Karpas-422 (cell line): ENCODE results near the gene RHOH. TPM values are rescaled to one million over a fixed set of nuclear protein-coding genes. Genes with fewer than 3 reads are reported as not detected.
"Not testable (repeated sequence)": the region's sequence is repeated elsewhere in the genome, so short reads cannot be mapped to it uniquely, and the experiment has no call there.

Experiments
- DNase-seq: peaks from one replicate; pipeline ENCODE4 v3.0.0-alpha.2; 2015
- H2AFZ ChIP-seq: fragments of 200-600 bp; sonication (generic); 2 replicates; pipeline ENCODE4 v1.6.1; 2014; ENCODE audit warnings: antibody characterized with exemption, low read length, mixed read lengths
- H3K27ac ChIP-seq: fragments of 200-600 bp; sonication (generic); 2 replicates; pipeline ENCODE4 v1.5.1; 2014; ENCODE audit warnings: mild to moderate bottlenecking, low read length, moderate library complexity
- H3K27me3 ChIP-seq: fragments of 200-600 bp; sonication (generic); 2 replicates; pipeline ENCODE4 v1.6.1; 2014; ENCODE audit warnings: low read length, mixed read lengths
- H3K36me3 ChIP-seq: fragments of 200-600 bp; sonication (generic); 2 replicates; pipeline ENCODE4 v1.6.1; 2014; ENCODE audit warnings: low read length, mixed read lengths; ENCODE audit not compliant: insufficient read depth
- H3K4me1 ChIP-seq: fragments of 200-600 bp; sonication (generic); 2 replicates; pipeline ENCODE4 v1.6.1; 2014; ENCODE audit warnings: mild to moderate bottlenecking, low read length, mixed read lengths
- H3K4me2 ChIP-seq: fragments of 200-600 bp; sonication (generic); 2 replicates; pipeline ENCODE4 v1.6.1; 2014; ENCODE audit warnings: low read length, low read depth, mild to moderate bottlenecking; ENCODE audit not compliant: poor library complexity, severe bottlenecking
- H3K4me3 ChIP-seq: fragments of 200-600 bp; sonication (generic); 2 replicates; pipeline ENCODE4 v1.5.1; 2014; ENCODE audit warnings: mild to moderate bottlenecking, antibody characterized with exemption, low read length, mixed read lengths
- H3K79me2 ChIP-seq: fragments of 200-600 bp; sonication (generic); 2 replicates; pipeline ENCODE4 v1.6.1; 2014; ENCODE audit warnings: mild to moderate bottlenecking, low read length, mixed read lengths
- H3K9ac ChIP-seq: fragments of 200-600 bp; sonication (generic); 2 replicates; pipeline ENCODE4 v1.6.0; 2014; ENCODE audit warnings: low read length
- H3K9me2 ChIP-seq: fragments of 200-600 bp; sonication (generic), shearing (Covaris generic); replicated peaks from 2 replicates; pipeline ENCODE4 v1.6.0; 2014; ENCODE audit warnings: mild to moderate bottlenecking, low read length, moderate library complexity; ENCODE audit not compliant: insufficient read depth
- H3K9me3 ChIP-seq: fragments of 300-700, 200-600 bp; sonication (generic); 2 replicates; pipeline ENCODE4 v1.6.1; 2014; ENCODE audit warnings: low read length, mixed read lengths
- H4K20me1 ChIP-seq: fragments of 200-600 bp; sonication (generic); 2 replicates; pipeline ENCODE4 v1.6.1; 2014; ENCODE audit warnings: mild to moderate bottlenecking, antibody characterized with exemption, low read length, low read depth; ENCODE audit not compliant: insufficient read depth
- total RNA-seq: library from RNA; depleted of rRNA; stranded (reverse); fragments of >200 nt; shearing (Covaris generic); gene quantifications from 2 replicates; pipeline ENCODE4 v1.2.3, GENCODE V29; 2014; ENCODE audit warnings: low replicate concordance; rRNA removed

Gene RHOH
- total RNA-seq, result 39.5 and 68.4 TPM in 2 replicates

GRCh38 chr4:40196724-40197281, at the start of gene RHOH:
TSS of gene RHOH (plus strand) at chr4:40197031. CDS start at chr4:40243387, 46,356 bp downstream.
- Histone ChIP-seq H3K4me2 (peak within 1 kb of the TSS; percentile 98), H3K27me3 (no peaks in the 10 kb centered on the region), H3K9me3 (no peaks in the 10 kb centered on the region), H4K20me1 (no peaks in the 10 kb centered on the region; the same call in 1 of the 2 replicates), H3K79me2 (peaks cover 52% of the 10 kb centered on the region), H3K9me2 (no peaks in the 10 kb centered on the region), H3K36me3 (peaks cover 9% of the 10 kb centered on the region; the same call in 1 of the 2 replicates), H3K4me3 (peak within 1 kb of the TSS; percentile 87), H2AFZ (no peak within 1 kb of the TSS), H3K27ac (peak within 1 kb of the TSS; percentile 98), H3K4me1 (peaks cover 78% of the 10 kb centered on the region), H3K9ac (peak within 1 kb of the TSS; percentile 91)
- peak; percentile 93 for DNase-seq

DNA sequence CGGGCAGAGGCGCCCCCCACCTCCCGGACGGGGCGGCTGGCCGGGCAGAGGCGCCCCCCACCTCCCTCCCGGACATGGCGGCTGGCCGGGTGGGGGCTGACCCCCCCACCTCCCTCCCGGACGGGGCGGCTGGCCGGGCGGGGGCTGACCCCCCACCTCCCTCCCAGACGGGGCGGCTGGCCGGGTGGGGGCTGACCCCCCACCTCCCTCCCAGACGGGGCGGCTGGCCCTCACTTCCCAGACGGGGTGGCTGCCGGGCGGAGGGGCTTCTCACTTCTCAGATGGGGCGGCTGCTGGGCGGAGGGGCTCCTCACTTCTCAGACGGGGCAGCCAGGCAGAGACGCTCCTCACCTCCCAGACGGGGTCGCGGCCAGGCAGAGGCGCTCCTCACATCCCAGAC, 49.3 kb upstream of the RHOH start:
- H3K9me3 ChIP-seq, DNase-seq, H3K27me3 ChIP-seq, H2AFZ ChIP-seq, H3K9me2 ChIP-seq, H3K4me3 ChIP-seq, H3K9ac ChIP-seq, H4K20me1 ChIP-seq, H3K4me2 ChIP-seq, H3K27ac ChIP-seq, H3K79me2 ChIP-seq: not testable (repeated sequence)
- peaks cover 15% of the 10 kb centered on the region for H3K4me1 ChIP-seq
- peaks cover 10% of the 10 kb centered on the region for H3K36me3 ChIP-seq

DNA sequence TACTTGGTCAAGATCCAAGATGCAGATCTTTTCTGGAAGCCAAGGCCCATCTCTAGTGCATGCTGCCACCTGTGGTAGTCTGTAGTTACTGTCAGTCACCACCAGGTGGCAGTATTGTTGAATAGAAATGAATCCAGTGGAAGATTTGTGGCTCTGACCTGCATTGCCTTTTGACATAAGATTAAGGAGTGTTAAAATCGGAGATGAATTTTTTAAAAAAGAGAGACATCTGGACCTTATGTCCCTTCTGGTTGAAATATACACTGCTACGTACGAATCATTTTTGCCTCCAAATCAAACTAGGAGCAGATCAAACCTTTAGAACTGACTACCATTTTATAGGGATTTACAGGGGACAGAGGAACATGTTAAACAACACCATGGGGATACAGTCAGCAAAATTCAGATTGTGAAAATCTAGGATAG, 46.9 kb upstream of the RHOH start:
- no peak overlapping the region for H3K4me3 ChIP-seq
- no peaks in the 10 kb centered on the region for H3K27me3 ChIP-seq
- no peak overlapping the region for H3K27ac ChIP-seq
- H3K9me2 ChIP-seq, result no peaks in the 10 kb centered on the region
- H3K4me1 ChIP-seq, result peaks cover 26% of the 10 kb centered on the region
- peaks cover 12% of the 10 kb centered on the region for H3K36me3 ChIP-seq
- H2AFZ ChIP-seq, result no peak overlapping the region
- no peak overlapping the region for H3K4me2 ChIP-seq
- no peaks in the 10 kb centered on the region for H3K79me2 ChIP-seq
- H3K9ac ChIP-seq, result no peak overlapping the region
- no peaks in the 10 kb centered on the region for H3K9me3 ChIP-seq
- H4K20me1 ChIP-seq, result no peaks in the 10 kb centered on the region
- peak; percentile 94 for DNase-seq

DNA sequence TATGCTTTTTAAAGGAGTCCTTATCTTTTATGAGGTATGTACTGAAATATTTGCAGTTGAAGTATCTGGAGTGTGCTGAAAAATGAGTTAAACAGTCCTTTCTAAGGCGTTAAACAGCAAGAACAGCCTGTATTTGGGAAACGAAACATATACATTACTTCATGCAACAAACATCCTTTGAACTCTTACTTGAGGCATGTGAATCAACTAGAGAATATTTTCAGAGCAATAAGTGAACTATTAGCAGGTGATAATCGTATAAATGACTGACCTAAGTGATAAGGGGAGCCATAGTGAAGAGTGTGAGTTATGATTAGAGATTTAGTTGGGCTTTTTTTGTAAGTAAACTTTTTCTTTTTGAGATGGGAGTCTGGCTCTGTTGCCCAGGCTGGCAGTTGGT, 45.9 kb upstream of the RHOH start:
- Histone ChIP-seq H3K4me1 (peaks cover 31% of the 10 kb centered on the region), H3K4me2 (no peak overlapping the region), H3K27me3 (no peaks in the 10 kb centered on the region), H3K9ac (no peak overlapping the region), H4K20me1 (no peaks in the 10 kb centered on the region), H3K4me3 (no peak overlapping the region), H3K36me3 (peaks cover 12% of the 10 kb centered on the region), H3K79me2 (no peaks in the 10 kb centered on the region), H2AFZ (no peak overlapping the region), H3K9me2 (no peaks in the 10 kb centered on the region), H3K9me3 (no peaks in the 10 kb centered on the region), H3K27ac (no peak overlapping the region)
- DNase-seq, result no peak

- no peaks in the 10 kb centered on the region for H4K20me1 ChIP-seq
- H3K9me3 ChIP-seq, result no peaks in the 10 kb centered on the region
- H3K79me2 ChIP-seq, result no peaks in the 10 kb centered on the region
- 0 out of 2 replicates have a peak overlapping the region, but pooled peaks have one; percentile 32 for H2AFZ ChIP-seq
- H3K27ac ChIP-seq, result no peak overlapping the region
- H3K9me2 ChIP-seq, result no peaks in the 10 kb centered on the region
- DNase-seq, result no peak
- H3K4me1 ChIP-seq, result peaks cover 43% of the 10 kb centered on the region
- H3K4me2 ChIP-seq, result peak overlapping the region; percentile 8
- H3K27me3 ChIP-seq, result no peaks in the 10 kb centered on the region
- H3K36me3 ChIP-seq, result peaks cover 12% of the 10 kb centered on the region; the same call in 1 of the 2 replicates
- H3K9ac ChIP-seq, result 0 out of 2 replicates have a peak overlapping the region, but pooled peaks have one; percentile 26
- no peak overlapping the region for H3K4me3 ChIP-seq
Observed at GRCh38 chr4:40152637-40153036, 44.2 kb upstream of the RHOH start.

- no peak overlapping the region for H3K4me3 ChIP-seq
- H3K9me3 ChIP-seq, result no peaks in the 10 kb centered on the region
- no peaks in the 10 kb centered on the region for H3K9me2 ChIP-seq
- H2AFZ ChIP-seq, result no peak overlapping the region
- DNase-seq, result no peak
- no peaks in the 10 kb centered on the region for H4K20me1 ChIP-seq
- 0 out of 2 replicates have a peak, but pooled peaks cover 2% of the 10 kb centered on the region for H3K36me3 ChIP-seq
- H3K4me1 ChIP-seq, result peaks cover 29% of the 10 kb centered on the region
- H3K27me3 ChIP-seq, result no peaks in the 10 kb centered on the region
- no peaks in the 10 kb centered on the region for H3K79me2 ChIP-seq
- no peak overlapping the region for H3K27ac ChIP-seq
- H3K4me2 ChIP-seq, result no peak overlapping the region
- H3K9ac ChIP-seq, result no peak overlapping the region
Observed at GRCh38 chr4:40157436-40157835, 39.4 kb upstream of the RHOH start.

- Histone ChIP-seq H3K4me2 (no peak overlapping the region), H3K79me2 (no peaks in the 10 kb centered on the region), H3K27me3 (no peaks in the 10 kb centered on the region)
Observed at GRCh38 chr4:40160258-40160657, 36.6 kb upstream of the RHOH start.

GRCh38 chr4:40164459-40164858, 32.4 kb upstream of the RHOH start:
- Histone ChIP-seq H4K20me1 (no peaks in the 10 kb centered on the region), H3K4me2 (no peak overlapping the region), H3K9me3 (peaks cover 3% of the 10 kb centered on the region; the same call in 1 of the 2 replicates), H3K79me2 (no peaks in the 10 kb centered on the region), H3K27ac (no peak overlapping the region), H3K9me2 (no peaks in the 10 kb centered on the region), H3K36me3 (0 out of 2 replicates have a peak, but pooled peaks cover 3% of the 10 kb centered on the region), H3K27me3 (no peaks in the 10 kb centered on the region), H2AFZ (no peak overlapping the region), H3K4me3 (no peak overlapping the region), H3K4me1 (no peaks in the 10 kb centered on the region), H3K9ac (no peak overlapping the region)
- DNase-seq, result no peak

More at GRCh38 chr4:40160258-40160657, 36.6 kb upstream of the RHOH start:
- no peaks in the 10 kb centered on the region for H3K9me3 ChIP-seq
- H3K9me2 ChIP-seq, result no peaks in the 10 kb centered on the region
- H3K4me3 ChIP-seq, result no peak overlapping the region
- no peak for DNase-seq
- H3K27ac ChIP-seq, result no peak overlapping the region
- H3K4me1 ChIP-seq, result peaks cover 17% of the 10 kb centered on the region
- H2AFZ ChIP-seq, result no peak overlapping the region
- no peaks in the 10 kb centered on the region for H3K36me3 ChIP-seq
- no peaks in the 10 kb centered on the region for H4K20me1 ChIP-seq
- no peak overlapping the region for H3K9ac ChIP-seq
